HG02571 (cell line): ENCODE data around the gene TRIM62.
"Not testable (repeated sequence)": the region's sequence is repeated elsewhere in the genome, so short reads cannot be mapped to it uniquely, and the experiment has no call there.

Experiments used
- ATAC-seq: cut with Tn5 transposase; IDR thresholded peaks from one replicate; pipeline ENCODE4 v1.9.1; 2021; ENCODE audit warnings: mild to moderate bottlenecking, moderate library complexity; ENCODE audit not compliant: unreplicated experiment

Gene TRIM62

GRCh38 chr1:33140153-33141149 lies 41.4 kb downstream of the TRIM62 start:
- ATAC-seq: no peak

GRCh38 chr1:33137800-33138199 lies 44.0 kb downstream of the TRIM62 start:
- no peak for ATAC-seq

- ATAC-seq: not testable (repeated sequence)
These were observed 45.8 kb downstream of the TRIM62 start for GRCh38 chr1:33136041-33136440.

GRCh38 chr1:33133478-33134105 lies 48.3 kb downstream of the TRIM62 start:
- ATAC-seq: no peak

- no peak for ATAC-seq
These were observed 49.3 kb downstream of the TRIM62 start for GRCh38 chr1:33132549-33132948.

- ATAC-seq: no peak
These were observed 50.7 kb downstream of the TRIM62 start for GRCh38 chr1:33131191-33131590.

- no peak for ATAC-seq
These were observed 51.5 kb downstream of the TRIM62 start for GRCh38 chr1:33130297-33130696.

GRCh38 chr1:33128781-33129180 lies 53.1 kb downstream of the TRIM62 start:
- no peak for ATAC-seq

- ATAC-seq: peak; percentile 91
These were observed 54.6 kb downstream of the TRIM62 start for GRCh38 chr1:33127001-33127823.

- no peak for ATAC-seq
These were observed 55.3 kb downstream of the TRIM62 start for GRCh38 chr1:33126411-33127000.

- not testable (repeated sequence) for ATAC-seq
These were observed 57.2 kb downstream of the TRIM62 start for GRCh38 chr1:33124647-33125046.

- no peak for ATAC-seq
These were observed 58.6 kb downstream of the TRIM62 start for GRCh38 chr1:33123266-33123665.

- no peak for ATAC-seq
These were observed 59.2 kb downstream of the TRIM62 start for GRCh38 chr1:33122483-33123178.

- no peak for ATAC-seq
These were observed 60.1 kb downstream of the TRIM62 start for GRCh38 chr1:33121728-33122127.

- no peak for ATAC-seq
These were observed 61.2 kb downstream of the TRIM62 start for GRCh38 chr1:33120436-33121231.

- no peak for ATAC-seq
These were observed 62.2 kb downstream of the TRIM62 start for GRCh38 chr1:33119532-33120217.

GRCh38 chr1:33119050-33119449 lies 62.8 kb downstream of the TRIM62 start:
- ATAC-seq: no peak

- ATAC-seq: no peak
These were observed 63.6 kb downstream of the TRIM62 start for GRCh38 chr1:33118274-33118673.
